C4-2B (cell line): ENCODE measurements around the gene AFF3.
"Not testable (repeated sequence)": the region's sequence is repeated elsewhere in the genome, so short reads cannot be mapped to it uniquely, and the experiment has no call there.

Experiments used
- H3K27ac ChIP-seq: fragments of 450-650 bp; 2 replicates; pipeline ENCODE4 v1.5.1; 2017
- CTCF ChIP-seq: fragments of 450-650 bp; conservative IDR thresholded peaks from 2 replicates; pipeline ENCODE4 v1.5.1; 2017; ENCODE audit warnings: mild to moderate bottlenecking
- ZFX ChIP-seq: fragments of 450-650 bp; IDR thresholded peaks from 2 replicates; pipeline ENCODE4 v1.6.1; 2017

AFF3 gene

GRCh38 chr2:100106460-100106859 lies 35.9 kb downstream of the AFF3 start:
- H3K27ac ChIP-seq: peak overlapping the region; percentile 73
- TF ChIP-seq CTCF (no peak), ZFX (no peak)

- H3K27ac ChIP-seq: peak overlapping the region; percentile 73
- TF ChIP-seq CTCF: no peak
- no peak for TF ChIP-seq ZFX
These were observed 36.7 kb downstream of the AFF3 start for GRCh38 chr2:100105678-100106054.

GRCh38 chr2:100104718-100105677 lies 37.4 kb downstream of the AFF3 start:
- peak overlapping the region; percentile 73 for H3K27ac ChIP-seq
- TF ChIP-seq ZFX (peak; percentile 76), CTCF (no peak)

GRCh38 chr2:100104265-100104664 lies 38.1 kb downstream of the AFF3 start:
- H3K27ac ChIP-seq: peak overlapping the region; percentile 73

- H3K27ac ChIP-seq: peak overlapping the region; percentile 73
These were observed 38.7 kb downstream of the AFF3 start for GRCh38 chr2:100103527-100104252.

- H3K27ac ChIP-seq: not testable (repeated sequence)
These were observed 39.8 kb downstream of the AFF3 start for GRCh38 chr2:100102466-100103180.

GRCh38 chr2:100098855-100099254 lies 43.5 kb downstream of the AFF3 start:
- H3K27ac ChIP-seq: not testable (repeated sequence)

- H3K27ac ChIP-seq: not testable (repeated sequence)
These were observed 44.6 kb downstream of the AFF3 start for GRCh38 chr2:100097611-100098294.

- H3K27ac ChIP-seq: not testable (repeated sequence)
These were observed 46.5 kb downstream of the AFF3 start for GRCh38 chr2:100095845-100096244.

- H3K27ac ChIP-seq: not testable (repeated sequence)
These were observed 50.6 kb downstream of the AFF3 start for GRCh38 chr2:100091807-100092206.

- not testable (repeated sequence) for H3K27ac ChIP-seq
These were observed 56.6 kb downstream of the AFF3 start for GRCh38 chr2:100085744-100086143.

- not testable (repeated sequence) for H3K27ac ChIP-seq
These were observed 58.8 kb downstream of the AFF3 start for GRCh38 chr2:100083421-100084216.

GRCh38 chr2:100082302-100082978 lies 60.0 kb downstream of the AFF3 start:
- H3K27ac ChIP-seq: not testable (repeated sequence)
